Ovary (tissue), 9 donors: ENCODE results near the gene FAM177A1. TPM values are rescaled to one million over a fixed set of nuclear protein-coding genes. Genes with fewer than 3 reads are reported as not detected.
"Not testable (repeated sequence)": the region's sequence is repeated elsewhere in the genome, so short reads cannot be mapped to it uniquely, and the experiment has no call there.

Source experiments
- DNase-seq, 5 donors: peaks; one replicate each; pipeline ENCODE4 v3.0.0-alpha.2; 2019 to 2020
- H3K27ac ChIP-seq, 2 donors: fragments of 200-600 bp; one replicate each; pipeline versions ENCODE4 v1.5.1 to v1.8.0; 2019 to 2022
- H3K27me3 ChIP-seq: fragments of 200-600 bp; one replicate; pipeline ENCODE4 v1.8.0; 2022
- H3K36me3 ChIP-seq: fragments of 200-600 bp; sonication (generic); one replicate; pipeline ENCODE4 v1.5.1; 2019
- H3K4me1 ChIP-seq: one replicate; pipeline ENCODE4 v1.8.1; 2013; ENCODE audit warnings: mild to moderate bottlenecking, moderate library complexity; ENCODE audit not compliant: insufficient read depth
- H3K4me3 ChIP-seq: fragments of 200-600 bp; sonication (generic); one replicate; pipeline ENCODE4 v1.5.1; 2017
- H3K9me3 ChIP-seq, 2 donors: fragments of 200-600 bp in 1 of 2; sonication (generic) in 1 of 2; one replicate each; pipeline versions ENCODE4 v1.5.1 to v1.8.1; 2013 to 2019; ENCODE audit warnings: mild to moderate bottlenecking in 1 of 2, moderate library complexity in 1 of 2
- EP300 ChIP-seq: sonication (generic); formaldehyde crosslinking; IDR thresholded peaks from one replicate; pipeline ENCODE4 v1.6.1; 2017; ENCODE audit warnings: antibody characterized with exemption
- POLR2A ChIP-seq: fragments of 450-650 bp; IDR thresholded peaks from one replicate; pipeline ENCODE4 v1.6.1; 2017; ENCODE audit warnings: antibody characterized with exemption, mild to moderate bottlenecking, moderate library complexity
- WGBS, 3 donors: extraction: QIAGEN DNeasy Blood & Tissue Kit in 1 of 3; methylation state at CpG; one replicate each; pipeline versions ENCODE4 v1.1.5 to v1.1.7; 2013 to 2017; 5-methylcytosine and 5-hydroxymethylcytosine counted together
- intact Hi-C, 4 donors: fragments of 100-400 bp; cut with DNase I; formaldehyde crosslinking; loops; one replicate each; pipeline versions ENCODE4 v1.11.0 to v1.15.1; 2022 to 2023
- polyA plus RNA-seq, 2 donors: library from polyadenylated mRNA; stranded (reverse); fragments of 200-250 nt in 1 of 2; fragments of 350-450 nt in 1 of 2; fragmentation: Illumina TruSeq in 1 of 2; extraction: RNeasy Lipid Tissue Mini Kit (QIAGEN cat#74804) in 1 of 2; gene quantifications; one replicate each; pipeline ENCODE4 v1.2.3, GENCODE V29; 2013 to 2014
- total RNA-seq, 7 donors: library from RNA; depleted of rRNA in 2 of 7; stranded (reverse); fragments of >200 nt in 2 of 7; fragmentation: NEBNext Ultra II Directional in 3 of 7; extraction: Animal tissue kit (Norgen Biotek cat#: 25700) in 3 of 7; gene quantifications; one replicate each; pipeline versions ENCODE4 v1.1.0 to v1.2.4, GENCODE V29; 2016 to 2023
- TF ChIP-seq, protein P1 (sequence below), 3 donors: fragments of 450-650 bp in 2 of 3; fragments of 200-600 bp in 1 of 3; IDR thresholded peaks; one replicate each; pipeline versions ENCODE4 v1.5.1 to v1.8.0; 2016 to 2022; ENCODE audit warnings: antibody characterized with exemption in 3 of 3, mild to moderate bottlenecking in 1 of 3
- donor health status: DM: no; HTN: no; CAD: no; lungs with moderate emphysema.
- donor health status: DM: no; HTN: no; CAD: no.
- donor health status: Bipolar disorder and iron deficiency.
- donor health status: DM: yes; HTN: yes; CAD: no.
- donor health status: DM: no; HTN: no; CAD: no.
- donor health status: DM: yes; HTN: yes; CAD: no.

FAM177A1 gene
- total and polyA plus RNA-seq, 9 donors: 15.7 to 46.8 (median 35.5) TPM

DNA sequence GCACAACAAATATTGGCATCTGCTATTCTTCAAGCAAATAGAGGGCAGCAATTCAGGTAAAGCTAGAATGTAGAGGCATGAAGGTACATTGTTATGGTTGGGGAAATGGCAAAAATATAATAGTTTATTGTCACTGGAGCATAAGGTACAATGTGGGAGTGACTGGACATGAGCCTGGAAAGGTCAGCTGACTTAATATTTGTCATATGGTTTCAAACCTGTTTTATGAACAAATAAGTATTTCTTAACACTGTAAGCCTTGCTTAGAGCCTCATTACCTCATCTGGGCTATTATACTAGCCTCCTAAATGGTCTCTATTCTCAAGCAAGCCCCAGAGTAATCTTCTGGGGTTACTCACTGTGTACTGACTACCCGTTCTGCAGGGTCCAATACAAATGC, 33.7 kb downstream of the FAM177A1 start:
- no peak for TF ChIP-seq POLR2A
- Histone ChIP-seq H3K27me3 (no peaks in the 10 kb centered on the region), H3K27ac (no peak overlapping the region), H3K36me3 (no peaks in the 10 kb centered on the region), H3K9me3 (no peaks in the 10 kb centered on the region), H3K4me3 (no peak overlapping the region), H3K4me1 (no peaks in the 10 kb centered on the region)
- intact Hi-C loops: no loop called here
- 77 to 88% (median 86%) methylated on average over 1 of the region's 1 CpG for WGBS, 3 donors
- DNase-seq: no peak

DNA sequence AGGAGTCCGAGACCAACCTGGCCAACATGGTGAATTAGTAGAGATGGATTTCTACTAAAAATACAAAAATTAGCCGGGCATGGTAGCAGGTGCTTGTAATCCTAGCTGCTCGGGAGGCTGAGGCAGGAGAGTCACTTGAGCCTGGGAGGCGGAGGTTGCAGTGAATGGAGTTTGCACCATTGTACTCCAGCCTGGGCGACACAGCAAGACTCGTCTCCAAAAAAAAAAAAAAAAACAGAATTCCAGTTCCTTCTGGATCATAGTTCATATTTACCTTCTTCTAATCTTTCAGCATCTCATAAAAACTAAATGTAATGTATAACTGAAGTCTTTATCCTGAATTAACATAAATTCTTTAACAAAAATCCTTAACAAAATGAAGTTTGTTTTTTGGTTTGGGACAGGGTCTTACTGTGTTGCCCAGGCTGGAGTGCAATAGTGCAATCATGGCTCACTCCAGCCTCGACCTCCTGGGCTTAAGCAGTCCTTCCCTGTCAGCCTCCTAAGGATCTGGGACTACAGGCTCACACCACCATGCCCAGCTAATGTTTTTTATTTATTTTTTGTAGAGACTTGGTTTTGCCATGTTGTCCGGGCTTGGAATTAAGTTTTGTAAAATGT, 37.6 kb downstream of the FAM177A1 start:
- H3K4me3 ChIP-seq: no peak overlapping the region
- no peaks in the 10 kb centered on the region for H3K4me1 ChIP-seq
- H3K27ac ChIP-seq: no peak overlapping the region
- intact Hi-C loops: no loop called here
- H3K36me3 ChIP-seq: no peaks in the 10 kb centered on the region
- TF ChIP-seq EP300: no peak
- TF ChIP-seq, protein P1, sequence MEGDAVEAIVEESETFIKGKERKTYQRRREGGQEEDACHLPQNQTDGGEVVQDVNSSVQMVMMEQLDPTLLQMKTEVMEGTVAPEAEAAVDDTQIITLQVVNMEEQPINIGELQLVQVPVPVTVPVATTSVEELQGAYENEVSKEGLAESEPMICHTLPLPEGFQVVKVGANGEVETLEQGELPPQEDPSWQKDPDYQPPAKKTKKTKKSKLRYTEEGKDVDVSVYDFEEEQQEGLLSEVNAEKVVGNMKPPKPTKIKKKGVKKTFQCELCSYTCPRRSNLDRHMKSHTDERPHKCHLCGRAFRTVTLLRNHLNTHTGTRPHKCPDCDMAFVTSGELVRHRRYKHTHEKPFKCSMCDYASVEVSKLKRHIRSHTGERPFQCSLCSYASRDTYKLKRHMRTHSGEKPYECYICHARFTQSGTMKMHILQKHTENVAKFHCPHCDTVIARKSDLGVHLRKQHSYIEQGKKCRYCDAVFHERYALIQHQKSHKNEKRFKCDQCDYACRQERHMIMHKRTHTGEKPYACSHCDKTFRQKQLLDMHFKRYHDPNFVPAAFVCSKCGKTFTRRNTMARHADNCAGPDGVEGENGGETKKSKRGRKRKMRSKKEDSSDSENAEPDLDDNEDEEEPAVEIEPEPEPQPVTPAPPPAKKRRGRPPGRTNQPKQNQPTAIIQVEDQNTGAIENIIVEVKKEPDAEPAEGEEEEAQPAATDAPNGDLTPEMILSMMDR (IDR thresholded peaks at IDR 0.05): no peak
- TF ChIP-seq POLR2A: no peak
- WGBS, 3 donors: 95 to 97% (median 96%) methylated on average over 8 of the region's 8 CpGs
- no peaks in the 10 kb centered on the region for H3K9me3 ChIP-seq
- no peak for DNase-seq
- H3K27me3 ChIP-seq: no peaks in the 10 kb centered on the region

DNA sequence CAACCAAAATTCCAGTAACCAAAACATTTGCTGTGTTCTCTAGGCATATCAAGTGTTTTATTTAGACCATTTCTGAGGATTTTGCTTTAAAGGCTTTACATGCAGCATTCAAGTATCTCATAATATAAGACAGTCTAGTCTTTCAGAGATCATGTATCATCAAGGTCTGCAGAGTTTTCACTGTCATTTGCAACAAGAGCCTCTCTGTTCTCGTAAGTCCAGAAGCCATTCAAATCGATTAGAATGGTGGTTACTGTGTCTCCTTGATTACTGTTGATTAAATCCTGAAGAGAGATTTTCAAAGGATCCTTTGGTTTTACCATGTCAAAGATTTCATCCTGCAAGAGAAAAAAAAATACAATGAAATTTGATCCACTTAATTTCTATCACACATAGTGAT, 39.4 kb downstream of the FAM177A1 start:
- Histone ChIP-seq H3K36me3 (no peaks in the 10 kb centered on the region), H3K27me3 (no peaks in the 10 kb centered on the region), H3K4me1 (no peaks in the 10 kb centered on the region), H3K9me3 (no peaks in the 10 kb centered on the region), H3K27ac (no peak overlapping the region), H3K4me3 (no peak overlapping the region)
- TF ChIP-seq EP300 (no peak), POLR2A (no peak)
- TF ChIP-seq, protein P1 (IDR thresholded peaks at IDR 0.05): no peak
- WGBS, 3 donors: 80 to 93% (median 88%) methylated on average over 2 of the region's 2 CpGs
- no peak for DNase-seq
- intact Hi-C loops: no loop called here

DNA sequence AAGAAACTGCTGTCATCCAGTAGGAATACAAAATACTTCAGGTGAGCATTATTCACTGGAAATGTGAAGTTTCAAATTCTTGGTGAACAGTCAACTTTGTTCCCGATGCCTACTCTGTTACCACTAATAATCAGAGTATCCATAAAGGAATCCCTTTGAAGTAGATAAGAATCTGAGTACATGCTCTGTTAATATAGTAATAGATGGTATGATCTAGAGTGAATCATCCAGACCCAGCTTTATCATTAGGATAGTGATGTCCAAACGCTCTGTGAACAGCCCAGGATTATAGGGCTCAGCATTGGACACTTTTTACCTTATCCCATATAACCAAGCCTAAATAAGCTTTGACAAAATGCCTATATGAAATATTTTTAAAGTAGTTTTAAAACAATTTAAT, 42.4 kb downstream of the FAM177A1 start:
- H3K36me3 ChIP-seq: no peaks in the 10 kb centered on the region
- TF ChIP-seq, protein P1 (IDR thresholded peaks at IDR 0.05): no peak
- TF ChIP-seq EP300 (no peak), POLR2A (no peak)
- DNase-seq: no peak
- no peaks in the 10 kb centered on the region for H3K27me3 ChIP-seq
- H3K27ac ChIP-seq: no peak overlapping the region
- 87 to 93% (median 92%) methylated on average over 2 of the region's 2 CpGs for WGBS, 3 donors
- intact Hi-C loops: no loop called here
- no peak overlapping the region for H3K4me3 ChIP-seq
- H3K9me3 ChIP-seq: no peaks in the 10 kb centered on the region
- H3K4me1 ChIP-seq: no peaks in the 10 kb centered on the region

DNA sequence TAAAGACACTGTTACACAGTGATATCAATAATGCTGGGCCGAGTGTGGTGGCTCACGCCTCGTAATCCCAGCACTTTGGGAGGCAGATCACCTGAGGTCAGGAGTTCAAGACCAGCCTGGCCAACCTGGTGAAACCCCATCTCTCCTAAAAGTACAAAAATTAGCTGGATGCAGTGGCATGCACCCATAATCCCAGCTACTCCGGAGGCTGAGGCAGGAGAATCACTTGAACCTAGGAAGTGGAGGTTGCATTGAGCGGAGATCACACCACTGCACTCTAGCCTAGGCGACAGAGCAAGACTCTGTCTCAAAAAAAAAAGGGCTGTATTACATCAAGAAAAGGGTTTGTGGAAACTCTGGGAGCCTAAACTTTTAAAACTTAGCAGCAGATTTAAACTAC, 48.6 kb downstream of the FAM177A1 start:
- WGBS, 3 donors: 89 to 97% (median 93%) methylated on average over 6 of the region's 6 CpGs
- H3K4me3 ChIP-seq, H3K27me3 ChIP-seq, intact Hi-C loops, DNase-seq, H3K9me3 ChIP-seq, H3K36me3 ChIP-seq, H3K4me1 ChIP-seq, H3K27ac ChIP-seq: not testable (repeated sequence)

DNA sequence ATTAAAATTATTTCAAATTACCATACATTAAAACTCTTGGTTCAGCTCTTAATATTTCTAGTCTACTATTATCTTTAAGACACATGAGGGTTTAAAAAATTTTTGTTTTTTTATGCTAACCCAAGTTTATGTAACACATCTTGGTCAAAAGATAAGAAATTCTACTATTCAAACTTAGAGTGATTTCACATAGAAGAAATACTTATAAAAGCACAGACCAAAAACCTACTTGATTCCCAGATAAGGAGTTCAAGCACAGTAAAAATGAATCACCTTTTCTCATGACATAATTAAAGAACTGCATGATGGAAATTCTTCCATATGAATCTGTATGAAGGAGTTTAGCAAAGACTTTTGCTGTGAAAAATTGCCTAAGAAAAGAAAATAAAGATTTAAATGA, 61.8 kb downstream of the FAM177A1 start:
- Histone ChIP-seq H3K27me3 (no peaks in the 10 kb centered on the region), H3K27ac (no peak overlapping the region), H3K36me3 (no peaks in the 10 kb centered on the region), H3K4me3 (no peak overlapping the region), H3K4me1 (no peaks in the 10 kb centered on the region), H3K9me3 (no peaks in the 10 kb centered on the region)
- DNase-seq: no peak
- TF ChIP-seq, protein P1 (IDR thresholded peaks at IDR 0.05): no peak
- TF ChIP-seq POLR2A (no peak), EP300 (no peak)
- intact Hi-C loops: no loop called here
